ENCODE results near the gene MPPE1. TPM values are rescaled to one million over a fixed set of nuclear protein-coding genes. Genes with fewer than 3 reads are reported as not detected.
A peak's percentile ranks its signal among the peaks of the same experiment; 100 is the strongest.

Gene MPPE1
- total and polyA plus RNA-seq, 9 of the 15 experiments (the other 6 are each of a cell fraction or from before 2014, with no cell fraction given), result 10.7 to 19.5 (median 13.3) TPM

DNA sequence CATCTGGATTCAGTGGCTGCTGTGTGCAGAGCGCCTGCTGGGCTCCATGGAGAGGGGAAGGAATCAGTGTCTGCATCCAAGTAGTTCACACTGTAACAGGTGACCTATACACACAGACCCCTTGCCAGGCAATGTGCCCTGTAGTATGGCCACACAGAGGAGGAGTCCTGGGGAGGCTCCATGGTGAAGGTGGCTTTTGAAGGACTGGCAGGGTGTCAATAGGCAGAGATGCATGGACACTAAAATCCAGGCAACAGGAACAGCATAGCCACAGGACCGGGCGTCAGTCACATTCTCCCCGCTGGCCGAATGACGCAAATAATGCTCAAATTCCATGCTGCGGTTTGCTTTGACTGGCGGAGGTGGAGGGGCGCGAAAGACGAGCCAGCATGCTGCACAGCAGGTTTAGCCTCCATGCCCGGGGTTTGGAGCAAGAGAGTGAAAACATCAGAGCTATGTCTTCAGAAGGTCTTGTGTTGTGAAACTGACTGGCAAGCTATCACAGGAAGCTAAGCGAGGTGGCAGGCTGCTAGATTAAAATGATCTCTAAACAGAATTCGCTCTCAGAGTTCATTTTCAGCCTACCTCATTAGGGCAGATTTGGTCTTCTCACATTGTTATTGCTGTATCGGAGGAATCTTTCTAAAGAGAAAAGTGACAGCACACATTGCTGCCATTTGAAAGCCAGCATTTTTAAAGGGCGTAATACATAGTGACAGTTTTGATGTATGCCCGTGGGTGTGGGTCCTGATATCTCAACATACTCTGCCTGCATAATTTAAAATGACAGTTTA, 58.1 kb downstream of the MPPE1 start:
- no peaks in the 10 kb centered on the region for H3K27me3 ChIP-seq (ENCODE audit: control insufficient read depth in 2 of 2, insufficient read depth in 2 of 2, low read length in 2 of 2)
- TF ChIP-seq CTBP1 (IDR thresholded peaks at IDR 0.05; ENCODE audit: borderline replicate concordance) (peak; percentile 49; the same call in 1 of the 2 replicates), ZFPM2 (CRISPR knock-in tag; IDR thresholded peaks at IDR 0.05) (no peak), CC2D1A (IDR thresholded peaks at IDR 0.05) (no peak), SIN3B (IDR thresholded peaks at IDR 0.05; ENCODE audit: low read depth) (no peak), GTF2E2 (tag; IDR thresholded peaks at IDR 0.05) (no peak), PRPF4 (IDR thresholded peaks at IDR 0.05; ENCODE audit: insufficient read depth, low read depth, low read length, poor library complexity, severe bottlenecking) (no peak), STAT5B (CRISPR knock-in tag; IDR thresholded peaks at IDR 0.05) (no peak), MTA3 (IDR thresholded peaks at IDR 0.05; ENCODE audit: borderline replicate concordance) (0 out of 2 replicates have a peak, but pooled peaks have one; percentile 44), HDGF (IDR thresholded peaks at IDR 0.05) (no peak), MAFG (tag; conservative IDR thresholded peaks at IDR 0.05) (no peak), ZNF444 (CRISPR knock-in tag; IDR thresholded peaks at IDR 0.05) (no peak), TEAD2 (tag; IDR thresholded peaks at IDR 0.05) (no peak), KDM1A (IDR thresholded peaks at IDR 0.05) (0 out of 4 replicates have a peak, but pooled peaks of 1 of the 2 experiments have one; percentile 41), ZNF764 (CRISPR knock-in tag; IDR thresholded peaks at IDR 0.05; ENCODE audit: low read depth) (no peak), POLR3A (IDR thresholded peaks at IDR 0.05; ENCODE audit: borderline replicate concordance, extremely low read depth, insufficient read depth, insufficient read length) (no peak), YY1 (IDR thresholded peaks at IDR 0.05; ENCODE audit: borderline replicate concordance in 1 of 3, control insufficient read depth in 1 of 3, extremely low read depth in 1 of 3, insufficient read depth in 3 of 3, insufficient read length in 1 of 3, insufficient replicate concordance in 2 of 3, low read depth in 1 of 3, low read length in 2 of 3) (peak in 2 of 3 experiments; percentile 9 to 42), TBL1XR1 (IDR thresholded peaks at IDR 0.05; ENCODE audit: low read length in 2 of 2) (0 out of 4 replicates have a peak, but pooled peaks of 1 of the 2 experiments have one; percentile 36), IRF9 (tag; IDR thresholded peaks at IDR 0.05) (no peak)
- TF ChIP-seq, protein P1, sequence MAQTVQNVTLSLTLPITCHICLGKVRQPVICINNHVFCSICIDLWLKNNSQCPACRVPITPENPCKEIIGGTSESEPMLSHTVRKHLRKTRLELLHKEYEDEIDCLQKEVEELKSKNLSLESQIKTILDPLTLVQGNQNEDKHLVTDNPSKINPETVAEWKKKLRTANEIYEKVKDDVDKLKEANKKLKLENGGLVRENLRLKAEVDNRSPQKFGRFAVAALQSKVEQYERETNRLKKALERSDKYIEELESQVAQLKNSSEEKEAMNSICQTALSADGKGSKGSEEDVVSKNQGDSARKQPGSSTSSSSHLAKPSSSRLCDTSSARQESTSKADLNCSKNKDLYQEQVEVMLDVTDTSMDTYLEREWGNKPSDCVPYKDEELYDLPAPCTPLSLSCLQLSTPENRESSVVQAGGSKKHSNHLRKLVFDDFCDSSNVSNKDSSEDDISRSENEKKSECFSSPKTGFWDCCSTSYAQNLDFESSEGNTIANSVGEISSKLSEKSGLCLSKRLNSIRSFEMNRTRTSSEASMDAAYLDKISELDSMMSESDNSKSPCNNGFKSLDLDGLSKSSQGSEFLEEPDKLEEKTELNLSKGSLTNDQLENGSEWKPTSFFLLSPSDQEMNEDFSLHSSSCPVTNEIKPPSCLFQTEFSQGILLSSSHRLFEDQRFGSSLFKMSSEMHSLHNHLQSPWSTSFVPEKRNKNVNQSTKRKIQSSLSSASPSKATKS (CRISPR knock-in tag; IDR thresholded peaks at IDR 0.05), result no peak

More for the DNA sequence above, 58.1 kb downstream of the MPPE1 start:
- intact Hi-C loops (cut with micrococcal nuclease), result no loop called here
- DNase-seq (ENCODE audit: extremely low read depth in 1 of 4, low spot score in 3 of 4) (peak; percentile 42 to 78 (median 48)), FAIRE-seq (peak; percentile 76), ATAC-seq (peak; percentile 69)
- H3K9me1 ChIP-seq (ENCODE audit: control insufficient read depth, insufficient read depth, low read length), result no peaks in the 10 kb centered on the region
- H3K79me2 ChIP-seq (ENCODE audit: control insufficient read depth, insufficient read depth, low read length), result peaks cover 24% of the 10 kb centered on the region
- peak overlapping the region; percentile 83 for H3K27ac ChIP-seq (ENCODE audit: extremely low read depth, low read depth, low read length)
- H3K4me2 ChIP-seq (ENCODE audit: insufficient read depth, low read length), result peak overlapping the region; percentile 100
- BruUV-seq (replicated peaks), result no TSS peak
- H3K9ac ChIP-seq (ENCODE audit: insufficient read depth in 1 of 2, low read depth in 2 of 2, low read length in 2 of 2), result peak overlapping the region; percentile 87 to 96
- POLR2A ChIA-PET, result interaction anchor here (0.9 to 1.3 kb wide), 3 partner anchors 10 to 30 kb away, joined by 3 to 4 read pairs (median 3); no protein-coding TSS in a partner anchor
- in situ Hi-C loops (cut with MboI), result no loop called here
- no peaks in the 10 kb centered on the region for H3K9me3 ChIP-seq (replicated peaks; ENCODE audit: control insufficient read depth, insufficient read depth, low read depth, low read length)
- 0 out of 3 replicates have a peak, but pooled peaks cover 2% of the 10 kb centered on the region for H3K36me3 ChIP-seq (ENCODE audit: control insufficient read depth, insufficient read depth, low read length)
- H3K4me3 ChIP-seq, result peak overlapping the region; percentile 97
- peaks cover 16 to 17% of the 10 kb centered on the region in 2 experiments; a peak in 4 of 5 replicates for H3K4me1 ChIP-seq (replicated peaks in 1 of 2; ENCODE audit: control insufficient read depth in 2 of 2, insufficient read depth in 2 of 2, low read length in 2 of 2)
- 0 out of 2 replicates have a peak, but pooled peaks cover 4% of the 10 kb centered on the region for H4K20me1 ChIP-seq (replicated peaks; ENCODE audit: control insufficient read depth, insufficient read depth, low read length)
- CTCF ChIA-PET (ENCODE audit: low intra/inter-chr PET ratio), result no interaction called here
- WGBS (ENCODE audit: insufficient coverage, low coverage, missing lambda C conversion rate), result 3% methylated on average over 17 of the region's 17 CpGs
- peak overlapping the region; percentile 97 for H2AFZ ChIP-seq (ENCODE audit: low read depth, low read length)
